Islet precursor cell (in vitro differentiated cells): ENCODE data around the gene ALOX12.
"Not testable (repeated sequence)": the region's sequence is repeated elsewhere in the genome, so short reads cannot be mapped to it uniquely, and the experiment has no call there.

Experiments
- DNase-seq: peaks from one replicate; pipeline ENCODE4 v3.0.0-alpha.2; 2018

The ALOX12 gene

DNA sequence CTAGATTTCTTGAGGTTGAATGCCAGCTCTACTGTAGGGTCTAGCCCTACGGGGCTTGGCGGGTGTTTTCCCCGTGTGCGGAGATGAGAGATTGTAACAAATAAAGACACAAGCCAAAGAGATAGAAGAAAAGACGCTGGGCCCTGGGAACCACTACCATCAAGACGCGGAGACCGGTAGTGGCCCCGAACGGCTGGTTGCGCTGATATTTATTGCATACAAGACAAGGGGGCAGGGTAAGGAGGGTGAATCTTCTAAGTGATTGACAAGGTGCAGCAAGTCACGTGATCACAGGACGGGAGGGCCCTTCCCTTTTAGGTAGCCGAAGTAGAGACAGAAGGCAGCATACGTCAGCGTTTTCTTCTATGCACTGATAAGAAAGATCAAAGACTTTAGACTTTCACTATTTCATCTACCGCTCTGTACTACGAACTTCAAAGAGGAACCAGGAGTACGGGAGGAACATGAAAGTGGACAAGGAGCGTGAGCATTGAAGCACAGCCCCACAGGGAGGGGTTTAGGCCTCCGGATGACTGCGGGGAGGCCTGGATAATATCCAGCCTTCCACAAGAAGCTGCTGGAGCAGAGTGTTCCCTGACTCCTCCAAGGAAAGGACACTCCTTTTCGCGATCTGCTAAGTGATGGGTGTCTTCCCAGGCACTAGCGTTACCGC, 51.0 kb downstream of the ALOX12 start:
- DNase-seq = peak; percentile 85

DNA sequence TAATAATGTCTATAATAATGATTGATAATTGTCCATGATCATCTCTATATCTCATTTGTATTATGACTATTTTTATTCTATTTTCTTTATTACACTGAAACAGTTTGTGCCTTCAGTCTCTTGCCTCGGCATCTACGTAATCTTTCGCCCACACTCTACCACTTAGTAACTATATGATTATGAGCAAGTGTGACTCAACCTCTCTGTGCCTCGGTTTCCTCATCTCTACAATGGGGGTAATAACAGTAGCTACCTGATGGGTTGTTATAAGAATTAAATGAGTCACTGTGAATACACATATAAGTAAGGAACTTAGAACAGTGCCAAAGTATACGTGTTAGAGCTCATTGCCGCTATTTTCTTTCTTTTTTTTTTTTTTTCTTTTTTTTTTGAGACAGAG, 51.7 kb downstream of the ALOX12 start:
- DNase-seq = no peak

DNA sequence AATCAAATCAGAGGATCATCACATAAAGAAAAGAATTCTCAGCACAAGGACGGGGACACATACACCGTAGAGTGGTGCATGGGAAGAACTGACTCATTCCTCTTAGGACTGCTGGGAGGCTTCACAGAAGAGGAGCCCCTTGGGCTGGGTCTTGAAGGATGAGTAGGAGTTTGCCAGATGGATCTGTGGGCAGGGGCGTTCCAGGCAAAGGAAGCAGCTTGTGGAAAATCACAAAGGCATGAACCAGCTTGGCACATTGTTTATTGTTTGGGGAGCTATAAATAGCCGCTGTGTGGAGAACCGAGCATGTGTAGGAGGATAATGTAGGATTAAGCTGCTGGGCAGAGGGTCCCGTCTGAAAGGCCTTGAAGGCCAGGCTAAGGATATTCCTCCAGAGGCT, 53.1 kb downstream of the ALOX12 start:
- no peak for DNase-seq

DNA sequence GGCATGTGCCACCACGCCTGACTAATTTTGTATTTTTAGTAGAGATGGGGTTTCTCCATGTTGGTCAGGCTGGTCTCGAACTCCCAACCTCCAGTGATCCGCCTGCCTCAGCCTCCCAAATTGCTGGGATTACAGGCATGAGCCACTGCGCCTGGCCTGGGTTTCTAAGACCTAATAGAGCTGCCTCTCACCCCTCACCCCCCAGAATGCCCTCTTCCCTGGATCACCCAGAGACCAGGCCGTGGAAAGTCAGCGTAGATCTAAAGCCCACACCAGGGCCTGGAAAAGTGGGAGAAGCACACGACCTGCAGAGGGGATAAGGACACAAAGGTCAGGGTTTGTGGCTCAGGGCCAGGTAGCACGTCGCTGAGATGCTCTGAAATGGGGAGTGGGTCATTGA, 54.7 kb downstream of the ALOX12 start:
- DNase-seq = not testable (repeated sequence)

DNA sequence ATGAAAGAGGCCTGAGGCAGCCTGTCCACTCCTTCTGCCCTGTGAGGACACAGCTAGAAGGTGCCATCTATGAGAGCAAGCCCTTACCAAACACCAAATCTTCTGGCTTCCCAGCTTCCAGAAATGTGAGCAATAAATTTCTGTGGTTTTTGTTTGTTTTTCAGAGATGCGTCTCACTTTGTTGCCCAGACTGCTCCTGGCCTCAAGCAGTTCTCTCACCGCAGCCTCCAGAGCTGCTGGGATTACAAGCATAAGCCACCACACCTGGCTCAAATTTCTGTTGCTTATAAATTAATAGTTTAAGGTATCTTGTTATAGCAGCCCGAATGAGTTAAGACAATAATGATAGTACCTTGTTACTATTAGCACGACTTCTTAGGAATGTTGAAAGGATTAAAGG, 60.5 kb downstream of the ALOX12 start:
- no peak for DNase-seq

DNA sequence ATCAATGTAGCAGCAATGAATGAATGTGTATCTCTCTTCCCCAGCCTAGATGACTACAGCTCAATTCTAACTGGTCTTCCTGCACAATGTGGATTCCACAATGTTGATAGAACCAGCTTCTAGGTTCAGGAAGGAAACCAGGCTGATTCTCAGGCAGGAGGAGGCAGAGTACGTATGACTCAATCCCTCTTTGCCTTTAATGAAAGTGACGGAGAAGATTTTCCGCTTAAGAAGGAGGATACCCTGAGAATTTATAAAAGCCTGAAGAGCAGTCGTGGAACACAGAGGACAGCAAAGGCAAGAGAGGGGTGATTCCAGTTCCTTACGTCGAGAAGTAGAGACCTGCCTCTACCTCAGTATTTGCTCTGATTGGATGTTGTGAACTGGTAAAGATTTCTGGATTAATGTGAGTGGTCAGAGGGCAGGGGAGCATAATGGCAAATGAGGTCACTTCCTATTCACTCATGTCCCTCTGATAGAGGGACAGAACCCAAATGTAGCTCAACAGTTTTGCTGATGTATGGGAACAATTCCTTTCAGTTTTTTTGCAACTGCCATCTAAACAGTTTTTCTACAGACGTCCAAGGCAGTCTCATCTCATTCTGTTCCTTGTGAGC, 63.1 kb downstream of the ALOX12 start:
- no peak for DNase-seq
